HL-60 (cell line): Measurements from ENCODE around the gene HELZ.

ENCODE experiments used
- CTCF ChIP-seq: IDR thresholded peaks from one replicate; pipeline ENCODE4 v1.5.1; 2011; ENCODE audit warnings: low read length, control low read depth, inconsistent platforms; ENCODE audit not compliant: insufficient read depth
- POLR2AphosphoS5 ChIP-seq: IDR thresholded peaks from 2 replicates; pipeline ENCODE4 v1.6.1; 2012; ENCODE audit warnings: low read depth
- REST ChIP-seq: IDR thresholded peaks from 2 replicates; pipeline ENCODE4 v1.6.1; 2012; ENCODE audit warnings: low read depth; ENCODE audit not compliant: insufficient replicate concordance
- SPI1 ChIP-seq: IDR thresholded peaks from 2 replicates; pipeline ENCODE4 v1.6.1; 2012; ENCODE audit warnings: low read depth, mild to moderate bottlenecking, borderline replicate concordance

- TF ChIP-seq CTCF, result no peak
- TF ChIP-seq REST, result no peak
- TF ChIP-seq POLR2AphosphoS5, result no peak
- TF ChIP-seq SPI1, result no peak
These were observed 3.3 kb upstream of the HELZ start for GRCh38 chr17:67248291-67248690.
